ENCODE measurements around the gene UIMC1. TPM values are rescaled to one million over a fixed set of nuclear protein-coding genes. Genes with fewer than 3 reads are reported as not detected.

UIMC1 gene
- total RNA-seq, 6 experiments from 2014 or later = 8.4 to 15.6 (median 13.0) TPM

DNA sequence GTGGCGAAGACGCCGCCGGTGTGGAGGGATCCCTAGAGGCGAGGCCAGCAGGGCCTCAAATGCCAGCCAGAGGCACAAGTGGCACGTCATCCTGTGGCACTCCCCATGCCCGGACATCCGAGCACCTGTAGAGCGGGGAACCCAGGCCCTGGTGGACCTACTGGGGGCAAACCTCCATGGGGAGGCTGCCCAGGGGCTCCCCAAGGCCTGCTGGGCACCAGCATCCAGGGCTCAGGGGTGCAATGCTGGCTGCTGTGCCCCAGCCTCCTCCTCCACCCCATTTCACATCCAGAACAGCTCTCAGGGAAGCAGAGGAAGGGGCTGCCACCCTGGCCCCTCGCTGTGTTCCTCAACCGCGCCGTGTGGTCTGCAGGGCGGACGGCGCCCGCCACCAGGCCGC is 151.0 kb downstream of the UIMC1 start:
- H3K9me3 ChIP-seq = no peaks in the 10 kb centered on the region
- no peaks in the 10 kb centered on the region for H3K36me3 ChIP-seq
- TF ChIP-seq POLR2A (IDR thresholded peaks at IDR 0.05) = no peak
- TF ChIP-seq, protein P1, sequence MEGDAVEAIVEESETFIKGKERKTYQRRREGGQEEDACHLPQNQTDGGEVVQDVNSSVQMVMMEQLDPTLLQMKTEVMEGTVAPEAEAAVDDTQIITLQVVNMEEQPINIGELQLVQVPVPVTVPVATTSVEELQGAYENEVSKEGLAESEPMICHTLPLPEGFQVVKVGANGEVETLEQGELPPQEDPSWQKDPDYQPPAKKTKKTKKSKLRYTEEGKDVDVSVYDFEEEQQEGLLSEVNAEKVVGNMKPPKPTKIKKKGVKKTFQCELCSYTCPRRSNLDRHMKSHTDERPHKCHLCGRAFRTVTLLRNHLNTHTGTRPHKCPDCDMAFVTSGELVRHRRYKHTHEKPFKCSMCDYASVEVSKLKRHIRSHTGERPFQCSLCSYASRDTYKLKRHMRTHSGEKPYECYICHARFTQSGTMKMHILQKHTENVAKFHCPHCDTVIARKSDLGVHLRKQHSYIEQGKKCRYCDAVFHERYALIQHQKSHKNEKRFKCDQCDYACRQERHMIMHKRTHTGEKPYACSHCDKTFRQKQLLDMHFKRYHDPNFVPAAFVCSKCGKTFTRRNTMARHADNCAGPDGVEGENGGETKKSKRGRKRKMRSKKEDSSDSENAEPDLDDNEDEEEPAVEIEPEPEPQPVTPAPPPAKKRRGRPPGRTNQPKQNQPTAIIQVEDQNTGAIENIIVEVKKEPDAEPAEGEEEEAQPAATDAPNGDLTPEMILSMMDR (IDR thresholded peaks at IDR 0.05) = no peak
- H3K27me3 ChIP-seq = no peaks in the 10 kb centered on the region
- DNase-seq (no peak), ATAC-seq (no peak)
- no peak overlapping the region for H3K27ac ChIP-seq
- no peaks in the 10 kb centered on the region for H3K4me1 ChIP-seq
- H3K4me3 ChIP-seq = no peak overlapping the region
- 80% methylated on average over 1 of the region's 18 CpGs for WGBS (ENCODE audit: insufficient coverage, low coverage, low lambda C conversion rate, missing lambda C conversion rate)
- intact Hi-C loops (cut with DNase I) = no loop called here

Other genes with a start within 250 kb of the UIMC1 start
- not detected for gene UNC5A, start 196.2 kb downstream of the UIMC1 start, total RNA-seq
- gene HK3, start 107.4 kb downstream of the UIMC1 start, total RNA-seq = 10 to 100 TPM in 2 of 6 experiments, 1 to 10 TPM in 4; 2.3 to 21.1 (median 9.1) TPM
- gene ZNF346, start 15.9 kb upstream of the UIMC1 start, total RNA-seq = 1 to 10 TPM; 5.3 to 7.4 (median 6.0) TPM
- 10 to 100 TPM; 38.9 to 73.3 (median 55.1) TPM for gene FGFR4, start 80.1 kb upstream of the UIMC1 start, total RNA-seq
- gene NSD1, start 127.0 kb upstream of the UIMC1 start, total RNA-seq = 10 to 100 TPM; 13.1 to 33.1 (median 23.6) TPM

Measured in right lobe of liver (tissue), 6 donors.